SJCRH30 (cell line): ENCODE results near the gene RSRC1. TPM values are rescaled to one million over a fixed set of nuclear protein-coding genes. Genes with fewer than 3 reads are reported as not detected.
"Not testable (repeated sequence)": the region's sequence is repeated elsewhere in the genome, so short reads cannot be mapped to it uniquely, and the experiment has no call there.

Experiments
- DNase-seq, 2 experiments: peaks; one replicate each; pipeline ENCODE4 v3.0.0-alpha.2; 2015 to 2020
- H3K27ac ChIP-seq: fragments of 250-450 bp; sonication (Bioruptor Pico); 2 replicates; pipeline ENCODE4 v1.5.1; 2020; ENCODE audit warnings: mild to moderate bottlenecking, moderate library complexity
- H3K27me3 ChIP-seq: fragments of 250-450 bp; sonication (Bioruptor Pico); 2 replicates; pipeline ENCODE4 v1.5.1; 2020; ENCODE audit warnings: mild to moderate bottlenecking, moderate library complexity
- H3K36me3 ChIP-seq: fragments of 250-450 bp; sonication (Bioruptor Pico); 2 replicates; pipeline ENCODE4 v1.5.1; 2020; ENCODE audit warnings: mild to moderate bottlenecking, moderate library complexity
- H3K4me1 ChIP-seq: fragments of 250-450 bp; sonication (Bioruptor Pico); 2 replicates; pipeline ENCODE4 v1.5.1; 2020; ENCODE audit warnings: mild to moderate bottlenecking, moderate library complexity
- H3K4me3 ChIP-seq: fragments of 250-450 bp; sonication (Bioruptor Pico); 2 replicates; pipeline ENCODE4 v1.5.1; 2020; ENCODE audit warnings: mild to moderate bottlenecking, moderate library complexity
- H3K9me3 ChIP-seq: fragments of 250-450 bp; sonication (Bioruptor Pico); replicated peaks from 2 replicates; pipeline ENCODE4 v1.5.1; 2020; ENCODE audit warnings: mild to moderate bottlenecking, moderate library complexity
- total RNA-seq: library from RNA; depleted of rRNA; stranded (reverse); fragments of >200 nt; shearing (Covaris generic); gene quantifications from 2 replicates; pipeline ENCODE4 v1.2.3, GENCODE V29; 2014

Gene RSRC1
- total RNA-seq, 1 experiment from 2014 or later, result 57.2 TPM

DNA sequence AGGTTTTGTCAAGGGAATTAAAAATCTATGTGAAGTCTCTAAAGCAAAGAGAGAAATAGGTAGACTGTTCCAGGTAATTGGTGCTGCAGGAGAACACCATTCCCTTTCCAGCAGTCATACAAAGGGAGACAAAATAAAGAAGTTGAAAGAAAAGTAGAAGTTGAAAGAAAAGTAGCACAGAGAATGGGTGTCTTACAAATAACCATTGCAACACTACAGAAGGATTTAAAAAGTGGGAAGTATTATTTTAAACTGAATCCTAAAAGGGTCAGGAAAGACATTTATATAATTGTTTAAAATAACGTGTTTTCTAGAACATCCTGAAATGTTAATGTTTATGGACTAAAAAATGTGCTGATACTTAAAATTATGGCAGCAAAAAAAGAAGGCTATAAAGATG lies 223.8 kb downstream of the RSRC1 start:
- H3K27ac ChIP-seq, result no peak overlapping the region
- no peaks in the 10 kb centered on the region for H3K36me3 ChIP-seq
- no peaks in the 10 kb centered on the region for H3K4me1 ChIP-seq
- no peak overlapping the region for H3K4me3 ChIP-seq
- no peak for DNase-seq
- no peaks in the 10 kb centered on the region for H3K9me3 ChIP-seq
- H3K27me3 ChIP-seq, result no peaks in the 10 kb centered on the region

DNA sequence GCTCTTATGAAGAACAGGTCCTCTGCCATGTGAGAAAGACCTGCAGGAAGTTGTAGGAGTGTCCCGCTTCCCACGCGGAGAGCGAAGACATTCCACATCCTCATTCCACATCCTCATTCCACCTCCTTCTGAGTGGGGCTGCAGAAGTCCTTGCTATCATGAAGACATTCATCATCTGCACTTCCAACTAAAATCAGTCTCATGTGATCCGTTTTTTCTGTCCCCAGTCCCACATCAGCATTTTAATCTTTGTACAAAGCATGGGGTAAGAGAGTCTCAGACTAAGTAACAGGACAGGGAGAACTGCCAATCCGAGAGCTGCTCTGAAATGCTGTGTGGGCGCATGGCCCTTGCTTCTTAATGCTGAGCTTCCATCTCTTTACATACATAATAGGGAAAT lies 227.2 kb downstream of the RSRC1 start:
- Histone ChIP-seq H3K27me3 (no peaks in the 10 kb centered on the region), H3K27ac (no peak overlapping the region), H3K36me3 (no peaks in the 10 kb centered on the region), H3K4me3 (no peak overlapping the region), H3K4me1 (no peaks in the 10 kb centered on the region), H3K9me3 (no peaks in the 10 kb centered on the region)
- DNase-seq, result no peak

DNA sequence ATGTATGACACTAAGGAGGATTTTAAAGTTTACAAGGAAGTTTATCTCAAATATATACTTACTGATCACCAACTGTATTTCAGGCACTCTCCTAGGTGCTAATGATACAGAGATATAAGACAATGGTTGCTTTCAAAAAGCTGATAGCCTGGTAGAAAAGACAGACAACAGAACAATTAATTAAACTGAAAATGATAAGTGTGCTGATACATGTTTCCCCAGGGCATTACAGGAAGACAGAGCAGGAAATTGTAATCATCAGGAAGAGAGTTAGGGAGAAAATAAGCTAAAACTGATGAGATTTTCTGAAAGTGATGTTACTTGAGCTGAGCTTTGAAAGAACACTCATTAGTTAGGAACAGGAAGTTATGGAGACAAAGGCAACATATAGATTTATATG lies 229.7 kb downstream of the RSRC1 start:
- Histone ChIP-seq H3K4me1 (no peaks in the 10 kb centered on the region), H3K4me3 (no peak overlapping the region), H3K36me3 (no peaks in the 10 kb centered on the region), H3K27ac (no peak overlapping the region), H3K27me3 (no peaks in the 10 kb centered on the region), H3K9me3 (no peaks in the 10 kb centered on the region)
- no peak for DNase-seq

DNA sequence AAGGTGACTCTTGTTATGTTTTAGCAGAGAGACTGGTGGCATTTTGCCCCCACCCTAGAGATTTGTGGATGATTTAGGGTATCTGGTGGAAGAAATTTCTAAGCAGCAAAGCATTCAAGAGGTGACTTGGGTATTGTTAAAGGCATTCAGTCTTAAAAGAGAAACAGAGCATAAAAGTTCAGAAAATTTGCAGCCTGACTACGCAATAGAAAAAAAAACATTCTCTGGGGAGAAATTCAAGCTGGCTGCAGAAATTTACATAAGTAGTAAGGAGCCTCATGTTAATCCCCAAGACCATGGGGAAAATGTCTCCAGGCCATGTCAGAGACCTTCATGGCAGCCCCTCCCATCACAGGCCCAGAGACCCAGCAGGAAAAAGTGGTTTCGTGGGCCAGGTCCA lies 231.1 kb downstream of the RSRC1 start:
- H3K4me1 ChIP-seq, DNase-seq, H3K4me3 ChIP-seq, H3K36me3 ChIP-seq, H3K27me3 ChIP-seq, H3K27ac ChIP-seq, H3K9me3 ChIP-seq: not testable (repeated sequence)

DNA sequence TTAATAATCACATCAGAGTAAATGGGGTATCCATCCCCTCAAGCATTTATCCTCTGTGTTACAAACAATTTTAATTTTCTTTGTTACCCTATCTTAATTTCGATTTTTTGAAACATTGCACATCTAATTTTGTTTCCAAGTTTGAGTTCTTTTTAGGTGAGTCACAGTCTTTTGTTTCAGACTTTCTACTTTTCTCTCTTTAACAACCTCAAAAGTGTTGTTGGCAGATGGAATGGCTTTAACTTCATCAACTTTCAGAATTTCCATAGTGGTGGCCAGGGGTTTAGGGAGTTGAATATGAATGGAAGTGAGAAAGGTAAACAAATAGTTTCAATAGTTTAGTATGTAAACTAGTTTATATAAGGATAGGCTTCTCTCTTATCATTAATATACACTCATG lies 238.1 kb downstream of the RSRC1 start:
- Histone ChIP-seq H3K4me3 (no peak overlapping the region), H3K9me3 (no peaks in the 10 kb centered on the region), H3K27me3 (no peaks in the 10 kb centered on the region), H3K27ac (no peak overlapping the region), H3K36me3 (no peaks in the 10 kb centered on the region), H3K4me1 (peaks cover 7% of the 10 kb centered on the region; the same call in 1 of the 2 replicates)
- DNase-seq, result no peak

DNA sequence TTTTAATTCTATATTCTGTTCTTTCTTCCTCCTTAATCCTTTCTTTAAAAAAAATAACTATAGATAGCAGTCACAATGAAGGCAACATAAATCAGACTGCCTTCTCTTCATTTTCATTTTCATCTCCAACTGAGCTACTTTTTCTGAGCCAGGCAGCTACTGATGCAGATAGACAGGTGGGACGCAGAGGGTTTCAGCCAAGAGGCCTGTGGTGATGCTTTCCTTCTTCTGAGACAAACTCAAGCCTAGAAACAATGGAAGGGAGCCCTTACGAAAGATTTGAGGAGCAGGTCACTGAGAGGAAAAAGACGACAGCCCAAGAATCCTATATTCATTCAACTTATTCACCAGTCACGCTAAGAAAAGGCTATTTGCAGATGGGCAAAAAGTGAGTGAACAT lies 241.1 kb downstream of the RSRC1 start:
- Histone ChIP-seq H3K4me3 (no peak overlapping the region), H3K27me3 (no peaks in the 10 kb centered on the region), H3K36me3 (no peaks in the 10 kb centered on the region), H3K27ac (no peak overlapping the region), H3K9me3 (no peaks in the 10 kb centered on the region), H3K4me1 (peaks cover 8% of the 10 kb centered on the region; the same call in 1 of the 2 replicates)
- DNase-seq, result no peak

DNA sequence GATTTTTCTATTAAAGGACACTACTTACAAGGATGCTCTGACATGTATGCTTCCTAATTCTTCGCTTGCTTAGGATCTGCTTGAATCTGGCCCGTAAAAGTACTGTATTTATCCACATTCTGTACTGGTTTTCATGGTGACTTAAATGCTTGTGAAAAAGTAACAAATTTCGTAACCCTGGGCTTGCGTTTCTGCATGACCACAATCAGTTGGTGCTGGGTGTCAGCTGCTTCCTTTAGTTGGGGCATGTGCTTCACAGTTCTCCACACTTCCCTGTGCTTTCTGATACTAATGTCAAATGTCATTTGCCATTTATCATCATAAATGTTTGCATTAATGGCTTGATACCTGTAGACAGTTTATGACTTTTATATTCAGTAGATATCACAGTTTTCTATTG lies 242.7 kb downstream of the RSRC1 start:
- no peaks in the 10 kb centered on the region for H3K9me3 ChIP-seq
- H3K4me3 ChIP-seq, result no peak overlapping the region
- DNase-seq, result peak; percentile 16 to 45
- H3K36me3 ChIP-seq, result no peaks in the 10 kb centered on the region
- H3K27ac ChIP-seq, result no peak overlapping the region
- no peaks in the 10 kb centered on the region for H3K27me3 ChIP-seq
- peaks cover 8% of the 10 kb centered on the region; the same call in 1 of the 2 replicates for H3K4me1 ChIP-seq

DNA sequence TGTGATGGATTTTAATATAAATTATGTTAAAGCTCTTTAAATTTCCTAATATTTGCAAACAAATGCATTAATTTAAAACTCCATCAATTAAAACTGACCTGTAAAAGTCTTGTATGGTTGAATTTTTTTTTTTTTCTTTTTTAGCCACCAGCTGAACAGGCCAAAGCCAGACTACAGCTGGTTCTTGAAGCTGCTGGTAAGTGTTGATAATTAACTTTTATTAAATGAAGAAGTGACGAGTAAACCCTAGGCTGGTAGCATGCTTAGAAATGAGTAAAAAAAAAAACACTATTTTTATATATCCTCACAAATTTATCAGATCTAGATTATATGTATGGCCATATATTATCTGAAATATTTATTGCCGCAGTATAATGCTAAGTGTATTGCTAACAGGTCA lies 244.8 kb downstream of the RSRC1 start:
- Histone ChIP-seq H3K27ac (no peak overlapping the region), H3K36me3 (no peaks in the 10 kb centered on the region), H3K4me3 (no peak overlapping the region), H3K4me1 (peaks cover 8% of the 10 kb centered on the region; the same call in 1 of the 2 replicates), H3K27me3 (no peaks in the 10 kb centered on the region), H3K9me3 (no peaks in the 10 kb centered on the region; the same call in 1 of the 2 replicates)
- DNase-seq, result no peak

DNA sequence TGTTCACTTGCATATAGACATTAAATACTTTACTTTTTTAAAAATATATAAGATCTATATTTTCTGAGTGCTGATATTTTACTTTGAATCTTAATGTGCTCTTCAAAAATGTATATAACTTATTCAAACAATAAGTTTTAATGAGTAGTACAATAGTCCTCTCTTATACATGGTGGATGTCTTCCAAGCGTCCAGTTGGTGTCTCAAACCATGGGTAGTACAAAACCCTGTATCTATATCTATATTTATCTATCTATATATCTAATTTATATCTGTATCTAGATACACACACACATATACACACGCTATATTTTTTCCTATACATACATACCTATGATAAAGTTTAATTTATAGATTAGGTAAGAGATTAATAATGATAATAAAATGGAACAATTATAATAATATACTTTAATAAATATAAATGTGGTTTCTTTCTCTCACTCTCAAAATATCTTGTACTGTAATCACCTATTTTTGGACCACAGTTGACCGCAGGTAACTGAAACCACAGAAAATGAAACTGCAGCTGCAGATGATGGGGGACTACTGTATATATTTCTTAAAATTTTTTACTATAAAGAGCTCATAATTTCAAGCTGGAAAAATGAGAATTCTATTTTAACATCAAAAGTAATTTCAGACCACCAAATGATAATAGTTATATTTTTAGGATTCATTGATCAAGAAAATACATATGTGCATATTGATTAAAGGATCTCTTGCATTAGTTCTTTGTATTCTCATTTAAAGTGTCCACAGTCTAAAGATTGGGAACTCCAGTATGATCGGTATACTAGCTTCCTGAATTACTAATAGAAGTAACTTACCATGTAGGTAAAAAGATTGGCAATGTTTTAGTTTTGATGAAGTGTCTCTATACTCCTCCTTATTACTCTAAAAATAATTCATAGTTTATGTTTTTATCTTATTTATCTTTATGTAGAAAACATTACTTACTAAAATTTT lies 246.0 kb downstream of the RSRC1 start:
- Histone ChIP-seq H3K4me1 (peaks cover 8% of the 10 kb centered on the region; the same call in 1 of the 2 replicates), H3K4me3 (no peak overlapping the region), H3K27me3 (no peaks in the 10 kb centered on the region), H3K9me3 (no peaks in the 10 kb centered on the region; the same call in 1 of the 2 replicates), H3K27ac (no peak overlapping the region), H3K36me3 (no peaks in the 10 kb centered on the region)
- DNase-seq, result no peak

DNA sequence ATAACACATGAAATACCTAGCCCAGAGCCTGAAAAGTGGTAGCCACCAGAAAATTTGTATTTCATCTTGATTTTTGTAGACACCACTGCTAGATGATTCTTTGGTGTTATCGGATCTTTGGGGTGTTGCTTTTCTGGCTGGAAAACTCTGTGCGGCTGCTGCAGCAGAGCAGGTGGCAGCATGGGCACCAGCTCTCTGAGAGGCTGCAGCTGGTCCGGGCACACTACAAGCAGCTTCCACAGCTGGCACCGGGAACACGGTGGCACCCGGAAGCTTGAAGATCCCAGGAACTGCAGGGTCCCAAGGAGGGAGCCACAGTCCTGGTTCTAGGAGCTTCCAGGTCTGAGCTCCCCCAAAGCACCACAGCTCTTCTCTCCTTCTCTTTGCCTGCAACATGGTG lies 249.4 kb downstream of the RSRC1 start:
- DNase-seq, result no peak
- Histone ChIP-seq H3K27ac (no peak overlapping the region), H3K27me3 (no peaks in the 10 kb centered on the region), H3K9me3 (no peaks in the 10 kb centered on the region; the same call in 1 of the 2 replicates), H3K4me1 (no peaks in the 10 kb centered on the region), H3K4me3 (no peak overlapping the region), H3K36me3 (no peaks in the 10 kb centered on the region)

DNA sequence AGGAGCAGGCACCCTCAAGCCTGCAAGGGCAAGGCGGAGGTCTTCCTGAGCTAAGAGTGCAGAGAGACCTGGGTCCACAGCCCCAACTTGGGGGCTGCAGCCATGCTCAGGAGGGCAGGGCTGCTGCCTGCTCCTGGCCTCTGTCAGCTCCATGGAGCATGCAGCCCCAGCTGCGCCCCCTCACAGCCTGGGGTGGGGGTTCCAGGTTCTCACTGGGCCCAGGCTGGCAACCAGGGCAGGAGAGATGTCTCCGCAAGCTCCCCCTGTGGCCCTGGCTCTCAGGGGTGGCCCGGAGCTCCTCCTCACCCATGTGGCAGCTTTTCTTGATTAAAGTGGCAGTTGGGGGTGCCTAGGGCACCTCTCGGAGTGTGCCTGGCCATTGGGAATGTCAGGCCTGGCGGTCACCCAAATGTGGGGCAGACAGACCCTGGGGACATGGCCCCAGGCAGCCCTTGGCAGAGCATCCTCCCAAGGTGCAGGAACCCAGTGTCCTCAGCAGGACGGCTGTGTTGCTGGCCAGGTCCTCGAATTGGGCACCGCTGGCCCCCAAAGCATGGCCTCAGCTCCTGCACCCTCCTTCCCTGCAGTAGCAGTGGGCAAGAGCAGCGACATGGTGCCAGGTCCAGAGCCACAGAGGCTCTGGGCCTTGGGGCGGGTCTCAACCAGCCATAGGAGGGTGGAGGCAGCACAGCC lies 251.0 kb downstream of the RSRC1 start:
- DNase-seq, result no peak

DNA sequence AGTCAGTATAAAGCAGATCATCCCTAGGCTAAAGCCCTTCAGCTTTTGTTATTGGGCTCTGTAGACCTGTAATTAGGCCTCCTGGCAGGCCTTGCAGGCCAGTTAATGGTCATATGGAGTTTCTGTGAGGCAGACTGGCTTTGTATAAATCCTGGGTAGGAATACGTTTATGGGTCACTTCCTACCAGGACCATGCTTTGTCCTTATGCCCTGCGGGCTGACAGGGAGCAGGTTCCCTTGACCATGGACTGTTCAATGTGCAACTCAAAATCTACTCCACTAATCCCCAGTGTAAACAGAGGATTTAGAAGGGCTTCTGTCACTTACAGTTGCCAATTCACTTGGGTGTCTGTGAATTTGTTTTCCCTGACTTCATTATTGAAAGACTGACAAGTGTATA lies 258.4 kb downstream of the RSRC1 start:
- peak; percentile 70 to 83 for DNase-seq
- Histone ChIP-seq H3K9me3 (no peaks in the 10 kb centered on the region), H3K27me3 (no peaks in the 10 kb centered on the region), H3K4me1 (peaks cover 28% of the 10 kb centered on the region), H3K27ac (peak overlapping the region; percentile 0; the same call in 1 of the 2 replicates), H3K4me3 (no peak overlapping the region), H3K36me3 (no peaks in the 10 kb centered on the region)

More for the DNA sequence above, 251.0 kb downstream of the RSRC1 start:
- H3K4me3 ChIP-seq, result no peak overlapping the region
- no peaks in the 10 kb centered on the region; the same call in 1 of the 2 replicates for H3K9me3 ChIP-seq
- H3K36me3 ChIP-seq, result no peaks in the 10 kb centered on the region
- H3K27ac ChIP-seq, result no peak overlapping the region
- H3K4me1 ChIP-seq, result no peaks in the 10 kb centered on the region
- no peaks in the 10 kb centered on the region for H3K27me3 ChIP-seq

DNA sequence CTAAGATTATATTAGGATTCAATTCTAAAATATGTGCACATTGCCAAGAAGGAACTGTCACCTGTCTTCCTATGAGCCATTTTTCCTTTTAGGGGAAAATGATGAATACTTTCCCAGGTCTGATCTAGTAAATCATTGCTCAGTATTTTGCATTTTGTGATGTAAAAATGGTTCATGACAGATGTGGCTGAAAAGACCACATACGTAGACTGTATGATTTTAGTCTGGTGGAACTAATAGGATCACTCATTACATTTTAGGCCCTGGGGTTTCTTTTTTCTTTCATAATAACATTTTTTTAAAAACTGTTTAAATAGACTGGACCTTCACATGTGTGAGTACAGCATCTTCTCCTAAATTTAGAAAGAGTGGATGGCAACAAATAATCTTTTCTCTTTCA lies 259.4 kb downstream of the RSRC1 start:
- no peaks in the 10 kb centered on the region for H3K36me3 ChIP-seq
- H3K27ac ChIP-seq, result peak overlapping the region; percentile 30
- H3K27me3 ChIP-seq, result no peaks in the 10 kb centered on the region
- DNase-seq, result peak in 1 of 2 experiments; percentile 57
- H3K4me1 ChIP-seq, result peaks cover 28% of the 10 kb centered on the region
- no peak overlapping the region for H3K4me3 ChIP-seq
- H3K9me3 ChIP-seq, result no peaks in the 10 kb centered on the region

DNA sequence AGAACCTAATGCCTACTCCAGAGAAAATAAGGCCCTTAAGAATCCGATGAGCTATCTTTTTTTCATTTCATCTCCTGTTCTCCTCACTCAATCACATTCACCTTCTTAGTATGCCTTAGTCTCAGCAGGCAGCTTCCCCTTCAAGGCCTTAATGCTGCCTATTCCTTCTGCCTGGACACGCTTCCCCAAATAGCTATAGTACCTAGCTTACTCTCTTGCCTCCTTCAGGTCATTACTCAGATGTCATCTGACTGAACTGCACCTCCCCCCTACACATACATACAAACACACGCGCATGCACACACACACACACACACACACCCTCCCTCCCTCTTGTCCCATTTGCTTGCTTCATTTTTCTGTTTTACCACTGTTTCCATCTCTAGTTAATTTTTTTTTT lies 269.6 kb downstream of the RSRC1 start:
- H3K27me3 ChIP-seq, result no peaks in the 10 kb centered on the region
- peaks cover 3% of the 10 kb centered on the region; the same call in 1 of the 2 replicates for H3K4me1 ChIP-seq
- no peaks in the 10 kb centered on the region for H3K36me3 ChIP-seq
- H3K27ac ChIP-seq, result no peak overlapping the region
- no peak for DNase-seq
- H3K4me3 ChIP-seq, result no peak overlapping the region
- no peaks in the 10 kb centered on the region for H3K9me3 ChIP-seq

DNA sequence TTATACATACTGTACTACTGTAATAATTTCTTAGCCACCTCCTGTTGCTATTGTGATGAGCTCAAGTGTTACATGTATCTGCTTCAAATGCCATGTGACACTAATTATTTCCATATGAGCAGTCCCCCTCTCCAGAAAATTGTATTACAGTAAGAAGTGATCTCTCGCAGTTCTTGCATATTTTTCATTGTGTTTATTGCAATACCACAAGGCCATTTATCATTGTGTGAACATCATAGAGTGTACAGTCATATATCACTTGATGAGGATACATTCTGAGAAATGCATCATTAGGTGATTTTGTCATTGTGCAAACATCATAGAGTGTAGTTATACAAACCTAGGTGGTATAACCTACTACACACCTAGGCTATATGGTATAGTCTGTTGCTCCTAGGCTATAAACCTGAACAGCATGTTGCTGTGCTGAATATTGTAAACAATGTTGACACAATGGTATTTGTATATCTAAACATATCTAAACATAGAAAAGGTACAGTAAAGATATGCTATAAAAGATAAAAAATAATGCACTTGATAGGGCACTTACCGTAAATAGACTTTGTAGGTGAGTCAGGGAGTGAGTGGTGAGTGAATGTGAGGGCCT lies 271.5 kb downstream of the RSRC1 start:
- Histone ChIP-seq H3K27me3 (no peaks in the 10 kb centered on the region), H3K4me1 (peaks cover 3% of the 10 kb centered on the region; the same call in 1 of the 2 replicates), H3K36me3 (no peaks in the 10 kb centered on the region), H3K27ac (no peak overlapping the region), H3K4me3 (no peak overlapping the region), H3K9me3 (no peaks in the 10 kb centered on the region)
- DNase-seq, result no peak
